K562 (cell line): Measurements from ENCODE around the gene EFNA2. TPM values are rescaled to one million over a fixed set of nuclear protein-coding genes. Genes with fewer than 3 reads are reported as not detected.

Source experiments
- ARID1B ChIP-seq: fragments of 450-650 bp; IDR thresholded peaks from 2 replicates; pipeline ENCODE4 v1.6.1; 2016; ENCODE audit warnings: antibody characterized with exemption, mild to moderate bottlenecking, inconsistent platforms
- BCOR ChIP-seq: fragments of 450-650 bp; IDR thresholded peaks from 2 replicates; pipeline ENCODE4 v1.6.1; 2016
- CBX3 ChIP-seq, 2 experiments: IDR thresholded peaks; 1 replicate in 1 of 2; 2 replicates in 1 of 2; pipeline ENCODE4 v1.6.1; 2012; ENCODE audit warnings: inconsistent platforms in 2 of 2, low read length in 2 of 2, borderline replicate concordance in 1 of 2, control low read depth in 1 of 2
- DMBX1 ChIP-seq: fragments of 250-450 bp; sonication (Bioruptor Pico); IDR thresholded peaks from 2 replicates; pipeline ENCODE4 v1.8.0; 2022; ENCODE audit warnings: inconsistent platforms, mild to moderate bottlenecking, moderate library complexity, borderline replicate concordance
- HDAC2 ChIP-seq: fragments of 450-650 bp; IDR thresholded peaks from 2 replicates; pipeline ENCODE4 v1.6.1; 2016; ENCODE audit warnings: mild to moderate bottlenecking
- HDAC8 ChIP-seq: fragments of 450-650 bp; IDR thresholded peaks from 2 replicates; pipeline ENCODE4 v1.6.1; 2016; ENCODE audit warnings: mild to moderate bottlenecking, missing genetic modification characterization, moderate library complexity, missing compliant biosample characterization
- HNRNPUL1 ChIP-seq: fragments of 200-400 bp; formaldehyde crosslinking; IDR thresholded peaks from 2 replicates; pipeline ENCODE4 v1.6.1; 2017; ENCODE audit warnings: low read length
- MYNN ChIP-seq, 2 experiments: sonication (generic); formaldehyde crosslinking in 1 of 2; IDR thresholded peaks; 2 replicates each; pipeline versions ENCODE4 v1.5.0 to v1.6.1; 2016 to 2020; ENCODE audit warnings: antibody characterized with exemption in 1 of 2, missing genetic modification reagents in 1 of 2
- NCOA1 ChIP-seq: fragments of 450-650 bp; IDR thresholded peaks from 2 replicates; pipeline ENCODE4 v1.6.1; 2016; ENCODE audit warnings: low read depth
- PCBP1 ChIP-seq: fragments of 200-400 bp; formaldehyde crosslinking; IDR thresholded peaks from 2 replicates; pipeline ENCODE4 v1.6.1; 2018; ENCODE audit warnings: mild to moderate bottlenecking, low read depth, low read length; ENCODE audit not compliant: poor library complexity, severe bottlenecking
- PHF20 ChIP-seq: fragments of 450-650 bp; IDR thresholded peaks from 2 replicates; pipeline ENCODE4 v1.6.1; 2018; ENCODE audit not compliant: partially characterized antibody
- PKNOX1 ChIP-seq: fragments of 450-650 bp; IDR thresholded peaks from 2 replicates; pipeline ENCODE4 v1.6.1; 2016
- SNIP1 ChIP-seq: fragments of 450-650 bp; IDR thresholded peaks from 2 replicates; pipeline ENCODE4 v1.7.1; 2017; ENCODE audit warnings: low read depth, mild to moderate bottlenecking
- TEAD1 ChIP-seq, 2 experiments: fragments of 450-650 bp in 1 of 2; sonication (generic) in 1 of 2; formaldehyde crosslinking; IDR thresholded peaks; 2 replicates each; pipeline versions ENCODE4 v1.4.0 to v1.8.0; 2020 to 2022; ENCODE audit warnings: mild to moderate bottlenecking in 2 of 2, missing genetic modification reagents in 1 of 2
- ZNF124 ChIP-seq: sonication (generic); formaldehyde crosslinking; IDR thresholded peaks from 2 replicates; pipeline ENCODE4 v1.8.1; 2022; ENCODE audit warnings: missing genetic modification reagents
- ZNF232 ChIP-seq: sonication (generic); formaldehyde crosslinking; IDR thresholded peaks from 2 replicates; pipeline ENCODE4 v1.8.0; 2022; ENCODE audit warnings: mild to moderate bottlenecking, missing genetic modification reagents
- polyA plus RNA-seq, 8 experiments: library from polyadenylated mRNA; depleted of rRNA in 4 of 8; stranded (reverse) in 5 of 8; unstranded in 3 of 8; fragments of >200 nt; fragmentation: Nextera tagmentation in 2 of 8; fragmentation: Illumina TruSeq in 1 of 8; extraction: Ambion mirVana in 2 of 8; extraction: Trizol in 1 of 8; gene quantifications; 2 replicates each; pipeline versions ENCODE4 v1.2.1 to v1.2.3, GENCODE V29; 2011 to 2014; ENCODE audit warnings: inconsistent platforms in 1 of 8, missing spikeins in 1 of 8
- total RNA-seq, 7 experiments: library from RNA; depleted of rRNA in 6 of 7; stranded (reverse); fragments of >200 nt in 6 of 7; fragmentation: Illumina TruSeq in 2 of 7; extraction: Trizol in 2 of 7; gene quantifications; 2 replicates each; pipeline versions ENCODE4 v1.2.1 to v1.2.3, GENCODE V29; 2011 to 2021; ENCODE audit warnings: low replicate concordance in 1 of 7
- TF ChIP-seq, protein P1 (sequence below): sonication (generic); formaldehyde crosslinking; IDR thresholded peaks from 2 replicates; pipeline ENCODE4 v1.8.1; 2023; ENCODE audit warnings: mild to moderate bottlenecking, missing genetic modification reagents
- TF ChIP-seq, protein P2 (sequence below): sonication (generic); formaldehyde crosslinking; IDR thresholded peaks from 2 replicates; pipeline ENCODE4 v1.8.0; 2022; ENCODE audit warnings: mild to moderate bottlenecking, missing genetic modification reagents
- TF ChIP-seq, protein P3 (sequence below): fragments of 200-800 bp; sonication (Bioruptor generic); IDR thresholded peaks from 2 replicates; pipeline ENCODE4 v1.6.1; 2017; ENCODE audit warnings: missing genetic modification characterization, missing compliant biosample characterization
- TF ChIP-seq, protein P4 (sequence below): IDR thresholded peaks from 3 replicates; pipeline ENCODE4 v1.6.1; 2011; ENCODE audit warnings: borderline replicate concordance, mild to moderate bottlenecking; ENCODE audit not compliant: insufficient read length, insufficient read depth

The EFNA2 gene
- total and polyA plus RNA-seq, 9 of the 15 experiments (the other 6 are each of a cell fraction or from before 2014, with no cell fraction given): 0.11 to 0.44 (median 0.15) TPM; not detected in 6

DNA sequence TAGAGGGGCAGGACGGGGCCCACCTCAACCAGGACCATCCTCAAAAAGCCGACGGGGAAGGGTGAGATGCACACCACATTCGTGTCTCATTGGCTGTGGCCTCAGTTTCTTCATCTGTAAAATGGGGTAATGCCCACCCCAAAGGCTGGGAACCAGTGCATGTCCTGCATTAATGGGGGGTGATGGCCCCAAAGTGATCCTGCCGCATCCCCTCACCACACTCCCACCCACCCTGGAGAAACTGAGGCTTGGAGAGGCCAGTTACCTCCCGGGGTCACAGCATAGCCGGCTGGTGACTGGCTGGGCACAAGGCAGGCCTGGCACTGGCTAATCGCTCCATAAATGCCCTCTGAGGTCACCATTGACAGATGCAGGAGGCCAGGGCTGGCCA lies 37.9 kb upstream of the EFNA2 start (continued):
- TF ChIP-seq PKNOX1: no peak; the same call in 1 of the 2 replicates
- TF ChIP-seq NCOA1: no peak
- TF ChIP-seq, protein P1, sequence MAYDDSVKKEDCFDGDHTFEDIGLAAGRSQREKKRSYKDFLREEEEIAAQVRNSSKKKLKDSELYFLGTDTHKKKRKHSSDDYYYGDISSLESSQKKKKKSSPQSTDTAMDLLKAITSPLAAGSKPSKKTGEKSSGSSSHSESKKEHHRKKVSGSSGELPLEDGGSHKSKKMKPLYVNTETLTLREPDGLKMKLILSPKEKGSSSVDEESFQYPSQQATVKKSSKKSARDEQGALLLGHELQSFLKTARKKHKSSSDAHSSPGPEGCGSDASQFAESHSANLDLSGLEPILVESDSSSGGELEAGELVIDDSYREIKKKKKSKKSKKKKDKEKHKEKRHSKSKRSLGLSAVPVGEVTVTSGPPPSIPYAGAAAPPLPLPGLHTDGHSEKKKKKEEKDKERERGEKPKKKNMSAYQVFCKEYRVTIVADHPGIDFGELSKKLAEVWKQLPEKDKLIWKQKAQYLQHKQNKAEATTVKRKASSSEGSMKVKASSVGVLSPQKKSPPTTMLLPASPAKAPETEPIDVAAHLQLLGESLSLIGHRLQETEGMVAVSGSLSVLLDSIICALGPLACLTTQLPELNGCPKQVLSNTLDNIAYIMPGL (CRISPR knock-in tag): no peak
- no peak for TF ChIP-seq HNRNPUL1
- TF ChIP-seq PCBP1: no peak
- TF ChIP-seq ZNF124 (CRISPR knock-in tag): no peak
- TF ChIP-seq HDAC2: peak; percentile 96
- peak in 1 of 2 experiments; percentile 40; a peak in 2 of 3 replicates for TF ChIP-seq CBX3 (IDR thresholded peaks at IDR 0.05; ENCODE audit: borderline replicate concordance in 1 of 2, low read length in 2 of 2)
- TF ChIP-seq ARID1B: no peak
- peak; percentile 99 for TF ChIP-seq BCOR
- TF ChIP-seq ZNF232 (CRISPR knock-in tag): 0 out of 2 replicates have a peak, but pooled peaks have one; percentile 50
- TF ChIP-seq HDAC8 (tag): no peak
- no peak for TF ChIP-seq DMBX1 (CRISPR knock-in tag)
- TF ChIP-seq, protein P2, sequence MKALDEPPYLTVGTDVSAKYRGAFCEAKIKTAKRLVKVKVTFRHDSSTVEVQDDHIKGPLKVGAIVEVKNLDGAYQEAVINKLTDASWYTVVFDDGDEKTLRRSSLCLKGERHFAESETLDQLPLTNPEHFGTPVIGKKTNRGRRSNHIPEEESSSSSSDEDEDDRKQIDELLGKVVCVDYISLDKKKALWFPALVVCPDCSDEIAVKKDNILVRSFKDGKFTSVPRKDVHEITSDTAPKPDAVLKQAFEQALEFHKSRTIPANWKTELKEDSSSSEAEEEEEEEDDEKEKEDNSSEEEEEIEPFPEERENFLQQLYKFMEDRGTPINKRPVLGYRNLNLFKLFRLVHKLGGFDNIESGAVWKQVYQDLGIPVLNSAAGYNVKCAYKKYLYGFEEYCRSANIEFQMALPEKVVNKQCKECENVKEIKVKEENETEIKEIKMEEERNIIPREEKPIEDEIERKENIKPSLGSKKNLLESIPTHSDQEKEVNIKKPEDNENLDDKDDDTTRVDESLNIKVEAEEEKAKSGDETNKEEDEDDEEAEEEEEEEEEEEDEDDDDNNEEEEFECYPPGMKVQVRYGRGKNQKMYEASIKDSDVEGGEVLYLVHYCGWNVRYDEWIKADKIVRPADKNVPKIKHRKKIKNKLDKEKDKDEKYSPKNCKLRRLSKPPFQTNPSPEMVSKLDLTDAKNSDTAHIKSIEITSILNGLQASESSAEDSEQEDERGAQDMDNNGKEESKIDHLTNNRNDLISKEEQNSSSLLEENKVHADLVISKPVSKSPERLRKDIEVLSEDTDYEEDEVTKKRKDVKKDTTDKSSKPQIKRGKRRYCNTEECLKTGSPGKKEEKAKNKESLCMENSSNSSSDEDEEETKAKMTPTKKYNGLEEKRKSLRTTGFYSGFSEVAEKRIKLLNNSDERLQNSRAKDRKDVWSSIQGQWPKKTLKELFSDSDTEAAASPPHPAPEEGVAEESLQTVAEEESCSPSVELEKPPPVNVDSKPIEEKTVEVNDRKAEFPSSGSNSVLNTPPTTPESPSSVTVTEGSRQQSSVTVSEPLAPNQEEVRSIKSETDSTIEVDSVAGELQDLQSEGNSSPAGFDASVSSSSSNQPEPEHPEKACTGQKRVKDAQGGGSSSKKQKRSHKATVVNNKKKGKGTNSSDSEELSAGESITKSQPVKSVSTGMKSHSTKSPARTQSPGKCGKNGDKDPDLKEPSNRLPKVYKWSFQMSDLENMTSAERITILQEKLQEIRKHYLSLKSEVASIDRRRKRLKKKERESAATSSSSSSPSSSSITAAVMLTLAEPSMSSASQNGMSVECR (CRISPR knock-in tag): 0 out of 2 replicates have a peak, but pooled peaks have one; percentile 1
- TF ChIP-seq, protein P3, sequence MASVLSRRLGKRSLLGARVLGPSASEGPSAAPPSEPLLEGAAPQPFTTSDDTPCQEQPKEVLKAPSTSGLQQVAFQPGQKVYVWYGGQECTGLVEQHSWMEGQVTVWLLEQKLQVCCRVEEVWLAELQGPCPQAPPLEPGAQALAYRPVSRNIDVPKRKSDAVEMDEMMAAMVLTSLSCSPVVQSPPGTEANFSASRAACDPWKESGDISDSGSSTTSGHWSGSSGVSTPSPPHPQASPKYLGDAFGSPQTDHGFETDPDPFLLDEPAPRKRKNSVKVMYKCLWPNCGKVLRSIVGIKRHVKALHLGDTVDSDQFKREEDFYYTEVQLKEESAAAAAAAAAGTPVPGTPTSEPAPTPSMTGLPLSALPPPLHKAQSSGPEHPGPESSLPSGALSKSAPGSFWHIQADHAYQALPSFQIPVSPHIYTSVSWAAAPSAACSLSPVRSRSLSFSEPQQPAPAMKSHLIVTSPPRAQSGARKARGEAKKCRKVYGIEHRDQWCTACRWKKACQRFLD (CRISPR knock-in tag): no peak
- TF ChIP-seq TEAD1 (CRISPR knock-in tag; IDR thresholded peaks at IDR 0.05): no peak
- TF ChIP-seq MYNN (IDR thresholded peaks at IDR 0.05): peak; percentile 6; the same call in 1 of the 2 replicates
- no peak for TF ChIP-seq MYNN (CRISPR knock-in tag; IDR thresholded peaks at IDR 0.05)
- TF ChIP-seq, protein P4, sequence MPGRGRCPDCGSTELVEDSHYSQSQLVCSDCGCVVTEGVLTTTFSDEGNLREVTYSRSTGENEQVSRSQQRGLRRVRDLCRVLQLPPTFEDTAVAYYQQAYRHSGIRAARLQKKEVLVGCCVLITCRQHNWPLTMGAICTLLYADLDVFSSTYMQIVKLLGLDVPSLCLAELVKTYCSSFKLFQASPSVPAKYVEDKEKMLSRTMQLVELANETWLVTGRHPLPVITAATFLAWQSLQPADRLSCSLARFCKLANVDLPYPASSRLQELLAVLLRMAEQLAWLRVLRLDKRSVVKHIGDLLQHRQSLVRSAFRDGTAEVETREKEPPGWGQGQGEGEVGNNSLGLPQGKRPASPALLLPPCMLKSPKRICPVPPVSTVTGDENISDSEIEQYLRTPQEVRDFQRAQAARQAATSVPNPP: no peak
- no peak for TF ChIP-seq SNIP1
- TF ChIP-seq PHF20: peak; percentile 48
